GM23248 (cell line): ENCODE results near the gene TCF12. TPM values are rescaled to one million over a fixed set of nuclear protein-coding genes. Genes with fewer than 3 reads are reported as not detected.

Source experiments
- DNase-seq: peaks from one replicate; pipeline ENCODE4 v3.0.0-alpha.2; 2015
- H2AFZ ChIP-seq: fragments of 200-600 bp; sonication (generic); 2 replicates; pipeline ENCODE4 v1.6.1; 2016; ENCODE audit warnings: antibody characterized with exemption
- H3F3A ChIP-seq: fragments of 200-600 bp; sonication (generic); 2 replicates; pipeline ENCODE4 v1.6.1; 2016; ENCODE audit warnings: mild to moderate bottlenecking, antibody characterized with exemption, mixed run types; ENCODE audit not compliant: insufficient read depth
- H3K27ac ChIP-seq: fragments of 200-600 bp; sonication (generic); 2 replicates; pipeline ENCODE4 v1.5.1; 2016; ENCODE audit warnings: mild to moderate bottlenecking
- H3K27me3 ChIP-seq: fragments of 200-600 bp; sonication (generic); replicated peaks from 2 replicates; pipeline ENCODE4 v1.6.1; 2016; ENCODE audit warnings: mild to moderate bottlenecking; ENCODE audit not compliant: insufficient read depth
- H3K36me3 ChIP-seq: fragments of 200-600 bp; sonication (generic); 2 replicates; pipeline ENCODE4 v1.6.1; 2016; ENCODE audit warnings: low read depth, mild to moderate bottlenecking
- H3K4me1 ChIP-seq: fragments of 200-600 bp; sonication (generic); 2 replicates; pipeline ENCODE4 v1.6.1; 2016; ENCODE audit warnings: mild to moderate bottlenecking; ENCODE audit not compliant: insufficient read depth
- H3K4me2 ChIP-seq: fragments of 200-600 bp; sonication (generic); one replicate; pipeline ENCODE4 v1.6.1; 2016; ENCODE audit warnings: mild to moderate bottlenecking; ENCODE audit not compliant: unreplicated experiment
- H3K4me3 ChIP-seq: fragments of 200-600 bp; sonication (generic); 2 replicates; pipeline ENCODE4 v1.5.1; 2016; ENCODE audit warnings: mild to moderate bottlenecking
- H3K79me2 ChIP-seq: fragments of 200-600 bp; sonication (generic); 2 replicates; pipeline ENCODE4 v1.6.1; 2016; ENCODE audit warnings: mild to moderate bottlenecking; ENCODE audit not compliant: insufficient read depth
- H3K9ac ChIP-seq: fragments of 200-600 bp; sonication (generic); 2 replicates; pipeline ENCODE4 v1.6.1; 2016; ENCODE audit warnings: mild to moderate bottlenecking
- H3K9me2 ChIP-seq: fragments of 200-600 bp; sonication (generic); 2 replicates; pipeline ENCODE4 v1.6.1; 2016; ENCODE audit warnings: mixed run types, mild to moderate bottlenecking, moderate library complexity; ENCODE audit not compliant: insufficient read depth
- H3K9me3 ChIP-seq: fragments of 200-600 bp; sonication (generic); one replicate; pipeline ENCODE4 v1.6.1; 2017; ENCODE audit warnings: low read depth
- H4K20me1 ChIP-seq: fragments of 200-600 bp; sonication (generic); 2 replicates; pipeline ENCODE4 v1.6.0; 2016; ENCODE audit not compliant: insufficient read depth
- EZH2 ChIP-seq: fragments of 200-600 bp; sonication (generic); IDR thresholded peaks from 2 replicates; pipeline ENCODE4 v1.6.1; 2018; ENCODE audit warnings: antibody characterized with exemption, mild to moderate bottlenecking; ENCODE audit not compliant: insufficient read depth, poor library complexity, severe bottlenecking
- EZH2phosphoT487 ChIP-seq: fragments of 200-600 bp; sonication (generic); IDR thresholded peaks from 2 replicates; pipeline ENCODE4 v1.6.1; 2018; ENCODE audit warnings: antibody characterized with exemption, moderate library complexity, mild to moderate bottlenecking, low read depth; ENCODE audit not compliant: insufficient read depth
- WGBS, 2 experiments: methylation state at CpG; one replicate each; pipeline ENCODE4 v1.1.6; 2015 to 2017; ENCODE audit warnings: low lambda C conversion rate in 2 of 2, low coverage in 1 of 2; ENCODE audit errors: missing lambda C conversion rate in 2 of 2; 5-methylcytosine and 5-hydroxymethylcytosine counted together
- in situ Hi-C: fragments of 300-500 bp; cut with MboI; formaldehyde crosslinking; loops from 2 replicates; pipeline ENCODE4 v1.15.0; 2020
- polyA plus RNA-seq: library from polyadenylated mRNA; unstranded; fragments of >200 nt; fragmentation: Nextera tagmentation; extraction: Ambion mirVana; gene quantifications from 2 replicates; pipeline ENCODE4 v1.2.1, GENCODE V29; 2016
- total RNA-seq: library from RNA; depleted of rRNA; stranded (reverse); fragments of >200 nt; shearing (Covaris generic); gene quantifications from 2 replicates; pipeline ENCODE4 v1.2.3, GENCODE V29; 2014

Gene TCF12
- total and polyA plus RNA-seq, 2 experiments from 2014 or later = 53.6 to 58.6 TPM

- Histone ChIP-seq H3K27ac (no peak overlapping the region), H3K27me3 (no peaks in the 10 kb centered on the region), H3K79me2 (0 out of 2 replicates have a peak, but pooled peaks cover 4% of the 10 kb centered on the region), H3K9me3 (no peaks in the 10 kb centered on the region), H3K9ac (no peak overlapping the region), H3K4me3 (no peak overlapping the region), H3F3A (no peaks in the 10 kb centered on the region), H3K4me2 (no peak overlapping the region), H2AFZ (no peak overlapping the region), H3K36me3 (peaks cover 14% of the 10 kb centered on the region), H3K4me1 (peaks cover 3% of the 10 kb centered on the region; the same call in 1 of the 2 replicates), H3K9me2 (no peaks in the 10 kb centered on the region), H4K20me1 (no peaks in the 10 kb centered on the region)
- in situ Hi-C loops = no loop called here
- DNase-seq = no peak
- TF ChIP-seq EZH2 (no peak), EZH2phosphoT487 (no peak)
- 68 to 94% methylated on average over 2 to 3 of the region's 3 CpGs for WGBS, 2 experiments
Measured at GRCh38 chr15:57278439-57278838, 360.0 kb downstream of the TCF12 start.

- 90 to 94% methylated on average over 3 of the region's 3 CpGs for WGBS, 2 experiments
- Histone ChIP-seq H3K27ac (no peak overlapping the region), H3K4me1 (peaks cover 10% of the 10 kb centered on the region), H3K4me2 (no peak overlapping the region), H4K20me1 (no peaks in the 10 kb centered on the region), H2AFZ (no peak overlapping the region), H3K9ac (no peak overlapping the region), H3K9me2 (no peaks in the 10 kb centered on the region), H3F3A (no peaks in the 10 kb centered on the region), H3K4me3 (no peak overlapping the region), H3K79me2 (0 out of 2 replicates have a peak, but pooled peaks cover 4% of the 10 kb centered on the region), H3K36me3 (peaks cover 5% of the 10 kb centered on the region; the same call in 1 of the 2 replicates), H3K27me3 (no peaks in the 10 kb centered on the region), H3K9me3 (no peaks in the 10 kb centered on the region)
- no peak for DNase-seq
- TF ChIP-seq EZH2 = no peak
- TF ChIP-seq EZH2phosphoT487 = no peak
- in situ Hi-C loops = no loop called here
Measured at GRCh38 chr15:57280464-57280863, 362.0 kb downstream of the TCF12 start.

GRCh38 chr15:57281321-57281720 is 362.9 kb downstream of the TCF12 start:
- Histone ChIP-seq H3K79me2 (0 out of 2 replicates have a peak, but pooled peaks cover 4% of the 10 kb centered on the region), H3K9ac (no peak overlapping the region), H3F3A (no peaks in the 10 kb centered on the region), H3K9me2 (no peaks in the 10 kb centered on the region), H3K27ac (no peak overlapping the region), H3K27me3 (no peaks in the 10 kb centered on the region), H3K9me3 (no peaks in the 10 kb centered on the region), H3K4me3 (no peak overlapping the region), H3K36me3 (peaks cover 9% of the 10 kb centered on the region; the same call in 1 of the 2 replicates), H4K20me1 (no peaks in the 10 kb centered on the region), H2AFZ (no peak overlapping the region), H3K4me2 (no peak overlapping the region), H3K4me1 (peaks cover 10% of the 10 kb centered on the region)
- 95% methylated on average over 8 of the region's 8 CpGs for WGBS, 2 experiments
- in situ Hi-C loops = no loop called here
- TF ChIP-seq EZH2phosphoT487 (no peak), EZH2 (no peak)
- DNase-seq = no peak

GRCh38 chr15:57282686-57283085 is 364.2 kb downstream of the TCF12 start:
- Histone ChIP-seq H3K9ac (no peak overlapping the region), H3K27me3 (no peaks in the 10 kb centered on the region), H3F3A (no peaks in the 10 kb centered on the region; the same call in 1 of the 2 replicates), H3K9me2 (no peaks in the 10 kb centered on the region), H2AFZ (no peak overlapping the region), H3K79me2 (0 out of 2 replicates have a peak, but pooled peaks cover 4% of the 10 kb centered on the region), H3K4me3 (no peak overlapping the region), H4K20me1 (no peaks in the 10 kb centered on the region), H3K4me1 (peaks cover 10% of the 10 kb centered on the region), H3K4me2 (no peak overlapping the region), H3K9me3 (no peaks in the 10 kb centered on the region), H3K36me3 (peaks cover 14% of the 10 kb centered on the region; the same call in 1 of the 2 replicates), H3K27ac (no peak overlapping the region)
- peak; percentile 46 for DNase-seq
- WGBS, 2 experiments = 28 to 39% methylated on average over 3 of the region's 3 CpGs
- in situ Hi-C loops = no loop called here
- no peak for TF ChIP-seq EZH2
